Trophoblast cell (in vitro differentiated cells and primary cell): Measurements from ENCODE around the gene KIF19.
A peak's percentile ranks its signal among the peaks of the same experiment; 100 is the strongest.

Experiments used
- DNase-seq, 2 donors: peaks; one replicate each; pipeline ENCODE4 v3.0.0-alpha.2; 2016
- H2AFZ ChIP-seq: 2 replicates; pipeline ENCODE4 v1.6.1; 2013; ENCODE audit warnings: low read length, moderate library complexity, mild to moderate bottlenecking; ENCODE audit not compliant: insufficient read depth, poor library complexity
- H2AK5ac ChIP-seq: 2 replicates; pipeline ENCODE4 v1.6.1; 2013; ENCODE audit warnings: mild to moderate bottlenecking, low read length
- H2BK120ac ChIP-seq: 2 replicates; pipeline ENCODE4 v1.6.1; 2013; ENCODE audit warnings: low read length, mild to moderate bottlenecking, moderate library complexity; ENCODE audit not compliant: insufficient read depth, poor library complexity
- H2BK12ac ChIP-seq: 2 replicates; pipeline ENCODE4 v1.6.1; 2013; ENCODE audit warnings: mild to moderate bottlenecking, low read length, moderate library complexity
- H2BK5ac ChIP-seq: 2 replicates; pipeline ENCODE4 v1.6.1; 2013; ENCODE audit warnings: low read length, low read depth, moderate library complexity, mild to moderate bottlenecking; ENCODE audit not compliant: poor library complexity
- H3K14ac ChIP-seq: 2 replicates; pipeline ENCODE4 v1.6.1; 2013; ENCODE audit warnings: mild to moderate bottlenecking, low read length
- H3K18ac ChIP-seq: 2 replicates; pipeline ENCODE4 v1.6.1; 2013; ENCODE audit warnings: mild to moderate bottlenecking, low read length
- H3K23ac ChIP-seq: 2 replicates; pipeline ENCODE4 v1.6.1; 2013; ENCODE audit warnings: low read length
- H3K27ac ChIP-seq: 2 replicates; pipeline ENCODE4 v1.5.1; 2013; ENCODE audit warnings: low read depth, mild to moderate bottlenecking, inconsistent platforms, low read length, moderate library complexity
- H3K27me3 ChIP-seq: 2 replicates; pipeline ENCODE4 v1.6.1; 2013; ENCODE audit warnings: inconsistent platforms, mild to moderate bottlenecking, low read length, moderate library complexity; ENCODE audit not compliant: insufficient read depth
- H3K36me3 ChIP-seq, 2 experiments: 1 replicate in 1 of 2; 2 replicates in 1 of 2; pipeline ENCODE4 v1.6.1; 2013; ENCODE audit warnings: low read length in 2 of 2, mild to moderate bottlenecking in 2 of 2, moderate library complexity in 1 of 2; ENCODE audit not compliant: insufficient read depth in 2 of 2, control insufficient read depth in 1 of 2
- H3K4ac ChIP-seq: 2 replicates; pipeline ENCODE4 v1.6.1; 2013; ENCODE audit warnings: low read depth, mild to moderate bottlenecking, low read length, moderate library complexity
- H3K4me1 ChIP-seq, 2 experiments: 1 replicate in 1 of 2; 2 replicates in 1 of 2; pipeline ENCODE4 v1.6.1; 2013; ENCODE audit warnings: low read length in 2 of 2, mild to moderate bottlenecking in 2 of 2, moderate library complexity in 1 of 2; ENCODE audit not compliant: insufficient read depth in 2 of 2, control insufficient read depth in 1 of 2
- H3K4me2 ChIP-seq: 2 replicates; pipeline ENCODE4 v1.6.1; 2013; ENCODE audit warnings: inconsistent platforms, mild to moderate bottlenecking, low read length, moderate library complexity
- H3K4me3 ChIP-seq: 2 replicates; pipeline ENCODE4 v1.5.1; 2013; ENCODE audit warnings: mild to moderate bottlenecking, low read depth, low read length, inconsistent platforms
- H3K79me1 ChIP-seq: one replicate; pipeline ENCODE4 v1.6.1; 2013; ENCODE audit warnings: low read length
- H3K79me2 ChIP-seq: 2 replicates; pipeline ENCODE4 v1.6.1; 2013; ENCODE audit warnings: low read length, mild to moderate bottlenecking; ENCODE audit not compliant: control insufficient read depth, insufficient read depth, poor library complexity
- H3K9ac ChIP-seq: 2 replicates; pipeline ENCODE4 v1.6.1; 2013; ENCODE audit warnings: mild to moderate bottlenecking, low read length
- H3K9me3 ChIP-seq: 2 replicates; pipeline ENCODE4 v1.6.1; 2013; ENCODE audit warnings: low read depth, mild to moderate bottlenecking, control low read depth, inconsistent platforms, low read length; ENCODE audit not compliant: insufficient read depth
- H4K12ac ChIP-seq: 2 replicates; pipeline ENCODE4 v1.6.1; 2013; ENCODE audit warnings: low read depth, mild to moderate bottlenecking, low read length, moderate library complexity
- H4K8ac ChIP-seq: 2 replicates; pipeline ENCODE4 v1.6.1; 2013; ENCODE audit warnings: low read depth, mild to moderate bottlenecking, low read length, moderate library complexity
- H4K91ac ChIP-seq: one replicate; pipeline ENCODE4 v1.6.1; 2013; ENCODE audit warnings: low read depth, mild to moderate bottlenecking, low read length, moderate library complexity
- WGBS: extraction: QIAGEN DNeasy Blood & Tissue Kit; methylation state at CpG from one replicate; pipeline ENCODE4 v1.1.7; 2013; ENCODE audit warnings: missing lambda C conversion rate; ENCODE audit not compliant: insufficient read length, insufficient coverage; ENCODE audit errors: extremely low coverage; 5-methylcytosine and 5-hydroxymethylcytosine counted together

The KIF19 gene

DNA sequence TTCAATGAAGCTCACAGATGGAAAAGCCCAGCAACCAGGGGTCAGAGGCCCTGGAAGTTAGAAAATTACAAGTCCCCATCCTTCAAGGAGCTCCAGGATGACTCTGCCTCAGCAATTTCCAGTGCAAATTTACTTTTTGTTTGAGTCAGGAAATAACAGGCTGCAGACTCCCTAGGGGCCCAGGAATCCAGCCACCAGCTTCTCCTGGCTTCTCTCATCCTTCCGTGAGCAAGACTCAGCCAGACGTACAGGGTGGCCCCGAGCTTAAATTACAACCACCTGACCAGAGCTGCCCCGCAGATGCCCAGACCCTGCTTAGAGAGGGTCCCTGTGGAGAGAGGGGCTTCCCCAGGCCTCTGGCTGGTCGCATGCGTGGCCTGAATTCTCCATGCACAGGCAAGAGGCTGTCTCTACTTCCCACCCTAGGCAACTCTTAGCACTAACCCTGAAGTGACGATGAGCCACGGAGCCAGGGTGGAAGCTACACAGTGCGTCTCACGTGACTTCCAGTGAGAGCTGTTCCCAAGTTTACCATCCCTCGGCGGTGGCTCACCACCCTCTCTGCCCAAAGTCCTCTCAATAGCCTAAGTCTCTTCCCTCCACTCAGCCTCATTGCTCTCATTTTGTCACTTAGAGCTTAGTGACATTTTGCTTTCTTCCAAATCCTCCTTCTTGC, 68.4 kb downstream of the KIF19 start:
- Histone ChIP-seq H3K4me1 (peaks cover 6 to 8% of the 10 kb centered on the region in 2 experiments), H3K18ac (no peak overlapping the region), H4K12ac (no peak overlapping the region), H3K27me3 (no peaks in the 10 kb centered on the region), H2AK5ac (no peak overlapping the region), H3K79me1 (no peaks in the 10 kb centered on the region), H2AFZ (peak overlapping the region; percentile 10), H3K9me3 (peaks cover 2% of the 10 kb centered on the region), H3K4me2 (no peak overlapping the region), H3K23ac (no peak overlapping the region), H2BK120ac (no peak overlapping the region), H3K79me2 (no peaks in the 10 kb centered on the region), H3K4me3 (no peak overlapping the region), H3K27ac (no peak overlapping the region), H3K36me3 (no peaks in the 10 kb centered on the region), H4K8ac (no peak overlapping the region), H2BK12ac (no peak overlapping the region), H3K14ac (no peak overlapping the region), H4K91ac (no peak overlapping the region), H3K9ac (no peak overlapping the region), H2BK5ac (no peak overlapping the region), H3K4ac (no peak overlapping the region)
- no CpG with 5 or more reads among the region's 12 CpGs for WGBS
- DNase-seq: no peak

- no CpG with 5 or more reads among the region's 7 CpGs for WGBS
- Histone ChIP-seq H2BK12ac (no peak overlapping the region), H2AFZ (no peak overlapping the region), H3K4me1 (peaks cover 6 to 8% of the 10 kb centered on the region in 2 experiments), H3K4me3 (no peak overlapping the region), H3K4me2 (no peak overlapping the region), H3K23ac (no peak overlapping the region), H3K14ac (no peak overlapping the region), H3K79me2 (no peaks in the 10 kb centered on the region), H2BK120ac (no peak overlapping the region), H3K4ac (no peak overlapping the region), H4K91ac (no peak overlapping the region), H3K79me1 (no peaks in the 10 kb centered on the region), H4K12ac (no peak overlapping the region), H3K9ac (no peak overlapping the region), H2AK5ac (no peak overlapping the region), H3K18ac (no peak overlapping the region), H3K27me3 (no peaks in the 10 kb centered on the region), H3K27ac (no peak overlapping the region), H3K36me3 (no peaks in the 10 kb centered on the region), H3K9me3 (peaks cover 2% of the 10 kb centered on the region), H2BK5ac (no peak overlapping the region), H4K8ac (no peak overlapping the region)
- peak in 1 of 2 donors; percentile 6 for DNase-seq
These were observed 69.0 kb downstream of the KIF19 start for GRCh38 chr17:74394977-74395376.

GRCh38 chr17:74396567-74396966, 70.5 kb downstream of the KIF19 start:
- no CpG with 5 or more reads among the region's 4 CpGs for WGBS
- H4K91ac ChIP-seq: no peak overlapping the region

GRCh38 chr17:74402048-74402447, 76.0 kb downstream of the KIF19 start:
- H4K8ac ChIP-seq: no peak overlapping the region
- peaks cover 2% of the 10 kb centered on the region for H3K79me1 ChIP-seq
- no peak overlapping the region for H4K91ac ChIP-seq
- no CpG with 5 or more reads among the region's 7 CpGs for WGBS
- no peak for DNase-seq
- no peak overlapping the region for H3K14ac ChIP-seq
- no peaks in the 10 kb centered on the region for H3K79me2 ChIP-seq
- no peak overlapping the region for H3K4me2 ChIP-seq
- H2AFZ ChIP-seq: no peak overlapping the region
- H3K4me1 ChIP-seq: peaks cover 11 to 12% of the 10 kb centered on the region in 2 experiments
- H2BK12ac ChIP-seq: no peak overlapping the region
- H3K18ac ChIP-seq: no peak overlapping the region
- H3K23ac ChIP-seq: no peak overlapping the region
- no peak overlapping the region for H2BK5ac ChIP-seq
- no peak overlapping the region for H3K4me3 ChIP-seq
- no peak overlapping the region for H3K9ac ChIP-seq
- H2BK120ac ChIP-seq: no peak overlapping the region
- H4K12ac ChIP-seq: no peak overlapping the region
- H3K36me3 ChIP-seq: no peaks in the 10 kb centered on the region
- H3K27ac ChIP-seq: no peak overlapping the region
- no peaks in the 10 kb centered on the region for H3K9me3 ChIP-seq
- H3K4ac ChIP-seq: no peak overlapping the region
- no peak overlapping the region for H2AK5ac ChIP-seq
- H3K27me3 ChIP-seq: no peaks in the 10 kb centered on the region

More at GRCh38 chr17:74396567-74396966, 70.5 kb downstream of the KIF19 start:
- Histone ChIP-seq H3K4me1 (peaks cover 6 to 8% of the 10 kb centered on the region in 2 experiments), H3K23ac (no peak overlapping the region), H2BK5ac (no peak overlapping the region), H2BK120ac (no peak overlapping the region), H3K4me3 (no peak overlapping the region), H3K79me1 (no peaks in the 10 kb centered on the region), H3K9me3 (peaks cover 2% of the 10 kb centered on the region), H2AFZ (no peak overlapping the region), H3K27ac (no peak overlapping the region), H3K27me3 (no peaks in the 10 kb centered on the region), H3K36me3 (no peaks in the 10 kb centered on the region), H3K18ac (no peak overlapping the region), H3K79me2 (no peaks in the 10 kb centered on the region), H3K14ac (no peak overlapping the region), H2AK5ac (no peak overlapping the region), H4K12ac (no peak overlapping the region), H3K4me2 (no peak overlapping the region), H4K8ac (no peak overlapping the region), H2BK12ac (no peak overlapping the region), H3K9ac (no peak overlapping the region), H3K4ac (no peak overlapping the region)
- DNase-seq: no peak
